Right lobe of liver (tissue), 6 donors: ENCODE measurements around the gene EZR. TPM values are rescaled to one million over a fixed set of nuclear protein-coding genes. Genes with fewer than 3 reads are reported as not detected.

Source experiments
- ATAC-seq, 4 donors: fragments of 200-7000 bp; cut with Tn5 transposase; one replicate each; pipeline ENCODE4 v1.9.1; 2020; ENCODE audit warnings: mild to moderate bottlenecking in 4 of 4, moderate library complexity in 4 of 4
- DNase-seq, 3 donors: peaks; one replicate each; pipeline ENCODE4 v3.0.0-alpha.2; 2020
- H3K27ac ChIP-seq, 3 donors: fragments of 200-600 bp; one replicate each; pipeline ENCODE4 v1.8.0; 2022
- H3K27me3 ChIP-seq, 2 donors: fragments of 200-600 bp; one replicate each; pipeline ENCODE4 v1.8.0; 2022
- H3K36me3 ChIP-seq, 4 donors: fragments of 200-600 bp; sonication (generic) in 1 of 4; one replicate each; pipeline versions ENCODE4 v1.5.1 to v1.8.0; 2017 to 2022; ENCODE audit warnings: control low read depth in 1 of 4
- H3K4me1 ChIP-seq, 4 donors: fragments of 200-600 bp; sonication (generic) in 1 of 4; one replicate each; pipeline versions ENCODE4 v1.5.1 to v1.8.0; 2017 to 2022; ENCODE audit warnings: control low read depth in 1 of 4
- H3K4me3 ChIP-seq, 3 donors: fragments of 200-600 bp; one replicate each; pipeline ENCODE4 v1.8.0; 2022
- H3K9me3 ChIP-seq, 4 donors: fragments of 200-600 bp; sonication (generic) in 1 of 4; one replicate each; pipeline versions ENCODE4 v1.5.1 to v1.8.0; 2017 to 2022; ENCODE audit warnings: control low read depth in 1 of 4
- CTCF ChIP-seq, 4 donors: fragments of 200-600 bp in 3 of 4; fragments of 450-650 bp in 1 of 4; IDR thresholded peaks; one replicate each; pipeline versions ENCODE4 v1.5.1 to v1.8.0; 2016 to 2022; ENCODE audit warnings: antibody characterized with exemption in 4 of 4, mild to moderate bottlenecking in 2 of 4
- POLR2A ChIP-seq: fragments of 450-650 bp; IDR thresholded peaks from one replicate; pipeline ENCODE4 v1.6.1; 2017; ENCODE audit warnings: antibody characterized with exemption, mild to moderate bottlenecking
- WGBS: methylation state at CpG from one replicate; pipeline ENCODE4 v1.1.6; 2018; ENCODE audit warnings: low coverage, low lambda C conversion rate; ENCODE audit not compliant: insufficient coverage; ENCODE audit errors: missing lambda C conversion rate; 5-methylcytosine and 5-hydroxymethylcytosine counted together
- intact Hi-C, 2 donors: fragments of 100-400 bp; cut with DNase I; formaldehyde crosslinking; loops; one replicate each; pipeline versions ENCODE4 v1.11.2 to v1.14.1; 2022
- total RNA-seq, 6 experiments: library from RNA; depleted of rRNA in 2 of 6; stranded (reverse); fragments of >200 nt in 2 of 6; fragmentation: NEBNext Ultra II Directional in 3 of 6; extraction: Animal tissue kit (Norgen Biotek cat#: 25700) in 3 of 6; gene quantifications; one replicate each; pipeline versions ENCODE4 v1.1.0 to v1.2.4, GENCODE V29; 2016 to 2023
- donor health status: DM: no; HTN: yes; CAD: no.
- donor health status: DM: no; HTN: no; CAD: no.
- donor health status: DM: no; HTN: no; CAD: no.
- donor health status: DM: no; HTN: yes; CAD: no.
- donor health status: DM: no; HTN: yes; CAD: no.

Gene EZR
- total RNA-seq, 6 experiments from 2014 or later, result 26.4 to 161 (median 35.9) TPM

- no peak overlapping the region for H3K4me3 ChIP-seq
- H3K27ac ChIP-seq, result no peak overlapping the region
- no peaks in the 10 kb centered on the region for H3K9me3 ChIP-seq
- intact Hi-C loops, result no loop called here
- no peak for DNase-seq
- ATAC-seq, result no peak
- H3K36me3 ChIP-seq, result peaks cover 7 to 79% (median 28%) of the 10 kb centered on the region in 4 donors
- H3K27me3 ChIP-seq, result no peaks in the 10 kb centered on the region
- H3K4me1 ChIP-seq, result peaks cover 0 to 31% (median 0%) of the 10 kb centered on the region in 4 donors
- TF ChIP-seq POLR2A, result no peak
- TF ChIP-seq CTCF (IDR thresholded peaks at IDR 0.05), result no peak
- 75% methylated on average over 5 of the region's 6 CpGs for WGBS
Observed at GRCh38 chr6:158784505-158784904, 34.7 kb downstream of the EZR start.

GRCh38 chr6:158783851-158784250 is 35.3 kb downstream of the EZR start:
- peaks cover 0 to 25% (median 0%) of the 10 kb centered on the region in 4 donors for H3K4me1 ChIP-seq
- ATAC-seq (no peak), DNase-seq (no peak)
- no peak for TF ChIP-seq POLR2A
- no peak for TF ChIP-seq CTCF (IDR thresholded peaks at IDR 0.05)
- 92% methylated on average over 5 of the region's 5 CpGs for WGBS
- H3K27ac ChIP-seq, result no peak overlapping the region
- no peaks in the 10 kb centered on the region for H3K27me3 ChIP-seq
- H3K36me3 ChIP-seq, result peaks cover 7 to 86% (median 29%) of the 10 kb centered on the region in 4 donors
- H3K4me3 ChIP-seq, result no peak overlapping the region
- intact Hi-C loops, result no loop called here
- H3K9me3 ChIP-seq, result no peaks in the 10 kb centered on the region

GRCh38 chr6:158783167-158783450 is 36.1 kb downstream of the EZR start:
- DNase-seq, result no peak
- Histone ChIP-seq H3K36me3 (peaks cover 7 to 86% (median 32%) of the 10 kb centered on the region in 4 donors), H3K27me3 (no peaks in the 10 kb centered on the region), H3K4me3 (no peak overlapping the region), H3K9me3 (no peaks in the 10 kb centered on the region), H3K4me1 (peaks cover 0 to 22% (median 0%) of the 10 kb centered on the region in 4 donors), H3K27ac (peak overlapping the region in 1 of 3 donors; percentile 74)
- no CpG with 5 or more reads among the region's 4 CpGs for WGBS
- intact Hi-C loops, result no loop called here
- no peak for ATAC-seq
- TF ChIP-seq POLR2A (no peak), CTCF (IDR thresholded peaks at IDR 0.05) (no peak)

- no CpG with 5 or more reads among the region's 11 CpGs for WGBS
Observed at GRCh38 chr6:158782432-158783166, 36.6 kb downstream of the EZR start.

More at GRCh38 chr6:158782432-158783166, 36.6 kb downstream of the EZR start:
- intact Hi-C loops, result no loop called here
- no peak overlapping the region for H3K4me3 ChIP-seq
- H3K4me1 ChIP-seq, result peaks cover 0 to 22% (median 0%) of the 10 kb centered on the region in 4 donors
- H3K27me3 ChIP-seq, result no peaks in the 10 kb centered on the region
- H3K9me3 ChIP-seq, result no peaks in the 10 kb centered on the region
- DNase-seq (no peak), ATAC-seq (peak in 2 of 4 donors; percentile 4 to 65)
- peak overlapping the region in 1 of 3 donors; percentile 74 for H3K27ac ChIP-seq
- TF ChIP-seq CTCF (IDR thresholded peaks at IDR 0.05), result no peak
- no peak for TF ChIP-seq POLR2A
- peaks cover 7 to 86% (median 33%) of the 10 kb centered on the region in 4 donors for H3K36me3 ChIP-seq
